ENCODE results near the gene TM4SF20.
"Not testable (repeated sequence)": the region's sequence is repeated elsewhere in the genome, so short reads cannot be mapped to it uniquely, and the experiment has no call there.

Gene TM4SF20

GRCh38 chr2:227397562-227397961, 18.5 kb upstream of the TM4SF20 start:
- no peak for DNase-seq

- DNase-seq: no peak
These were observed 16.4 kb upstream of the TM4SF20 start for GRCh38 chr2:227395556-227395955.

- DNase-seq: no peak
These were observed 15.3 kb upstream of the TM4SF20 start for GRCh38 chr2:227394401-227394800.

GRCh38 chr2:227390468-227391256, 11.6 kb upstream of the TM4SF20 start:
- no peak for DNase-seq

GRCh38 chr2:227389661-227390060, 10.6 kb upstream of the TM4SF20 start:
- DNase-seq: no peak

- no peak for DNase-seq
These were observed 10.1 kb upstream of the TM4SF20 start for GRCh38 chr2:227389231-227389630.

GRCh38 chr2:227388537-227389011, 9.5 kb upstream of the TM4SF20 start:
- no peak for DNase-seq

- DNase-seq: not testable (repeated sequence)
These were observed 8.5 kb upstream of the TM4SF20 start, which contains the start of gene SCYGR1 for GRCh38 chr2:227387583-227387982. SCYGR1 (minus strand) TSS chr2:227387949; CDS start chr2:227387949, 0 bp downstream.

- DNase-seq: no peak
These were observed 7.5 kb upstream of the TM4SF20 start for GRCh38 chr2:227386630-227387029.

- DNase-seq: no peak
These were observed 4.6 kb upstream of the TM4SF20 start for GRCh38 chr2:227383686-227384085.

- DNase-seq: not testable (repeated sequence)
These were observed 3.2 kb upstream of the TM4SF20 start for GRCh38 chr2:227382241-227382835.

- DNase-seq: no peak
These were observed 729 bp downstream of the TM4SF20 start for GRCh38 chr2:227378371-227378782.

- no peak for DNase-seq
These were observed 1.4 kb downstream of the TM4SF20 start for GRCh38 chr2:227377467-227378351.

- DNase-seq: peak; percentile 17
These were observed 2.3 kb downstream of the TM4SF20 start for GRCh38 chr2:227376656-227377396.

GRCh38 chr2:227374158-227374557, 4.9 kb downstream of the TM4SF20 start:
- DNase-seq: no peak

- no peak for DNase-seq
These were observed 5.7 kb downstream of the TM4SF20 start for GRCh38 chr2:227373389-227373788.

GRCh38 chr2:227370791-227371312, 8.3 kb downstream of the TM4SF20 start:
- DNase-seq: no peak

- no peak for DNase-seq
These were observed 9.0 kb downstream of the TM4SF20 start for GRCh38 chr2:227370092-227370491.

- DNase-seq: no peak
These were observed 10.5 kb downstream of the TM4SF20 start for GRCh38 chr2:227368574-227368973.

- DNase-seq: no peak
These were observed 11.7 kb downstream of the TM4SF20 start for GRCh38 chr2:227367427-227367795.

- DNase-seq: no peak
These were observed 12.2 kb downstream of the TM4SF20 start for GRCh38 chr2:227366769-227367426.

- DNase-seq: no peak
These were observed 13.3 kb downstream of the TM4SF20 start for GRCh38 chr2:227365833-227366232.
